ENCODE measurements around the gene ZNF385B. TPM values are rescaled to one million over a fixed set of nuclear protein-coding genes. Genes with fewer than 3 reads are reported as not detected.

The ZNF385B gene
- polyA plus RNA-seq, 1 donor from 2014 or later, result 0.31 TPM

DNA sequence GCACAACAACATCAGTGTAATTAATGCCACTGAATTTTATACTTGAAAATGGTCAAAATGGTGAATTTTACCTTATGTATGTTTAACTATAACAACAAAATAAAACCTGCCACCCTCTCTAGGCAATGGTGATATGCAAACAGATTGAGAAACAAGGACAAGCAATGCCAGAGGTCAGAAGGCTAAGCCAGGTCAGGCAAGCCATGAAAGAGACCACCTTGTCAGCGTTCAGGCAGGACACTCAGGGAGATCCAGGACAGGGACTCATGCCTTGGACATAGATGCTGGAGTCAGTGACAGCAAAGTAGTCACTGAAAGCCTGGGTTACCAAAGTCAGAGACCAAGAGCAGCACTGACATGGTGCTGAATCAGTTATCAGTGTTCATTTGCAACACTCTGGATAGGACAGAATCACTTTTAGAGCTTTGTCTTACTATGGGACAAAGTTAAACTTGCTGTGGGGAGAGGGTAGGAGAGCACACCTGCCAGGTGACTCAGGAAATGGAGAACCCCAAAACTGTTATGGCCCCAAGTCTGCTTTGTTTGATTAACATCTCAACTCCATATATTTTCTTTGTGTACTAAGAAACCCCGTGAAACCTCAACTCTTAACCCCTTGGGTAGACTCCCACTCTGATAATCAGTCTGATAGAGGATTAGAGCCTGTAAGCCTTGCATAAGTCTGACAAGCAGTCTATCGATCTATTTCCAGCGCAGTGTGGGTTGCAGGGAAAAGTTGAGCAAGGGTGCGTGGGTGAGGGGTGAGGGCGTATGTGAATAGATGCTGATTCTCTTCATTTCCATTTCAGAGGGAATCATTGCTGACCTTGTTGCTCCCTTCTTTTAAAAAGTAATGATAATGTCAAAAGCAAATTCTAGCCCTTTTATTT is 48.7 kb upstream of the ZNF385B start:
- Histone ChIP-seq H3K36me3 (ENCODE audit: insufficient read depth, low read length) (no peaks in the 10 kb centered on the region), H3F3A (ENCODE audit: insufficient read depth, low read length, poor library complexity, severe bottlenecking) (no peaks in the 10 kb centered on the region), H3K4me3 (ENCODE audit: low read length) (no peak overlapping the region), H2AFZ (ENCODE audit: low read depth, low read length) (no peak overlapping the region), H3K9ac (ENCODE audit: low read length) (no peak overlapping the region), H4K20me1 (ENCODE audit: insufficient read depth) (no peaks in the 10 kb centered on the region), H3K9me2 (ENCODE audit: insufficient read depth, low read length) (no peaks in the 10 kb centered on the region), H3K27me3 (ENCODE audit: insufficient read depth, low read depth, low read length) (no peaks in the 10 kb centered on the region), H3K9me3 (ENCODE audit: low read length) (no peaks in the 10 kb centered on the region), H3K4me2 (ENCODE audit: low read length) (no peak overlapping the region), H3K27ac (ENCODE audit: low read length) (no peak overlapping the region), H3K79me2 (replicated peaks; ENCODE audit: insufficient read depth, low read length) (no peaks in the 10 kb centered on the region)
- TF ChIP-seq MXI1 (conservative IDR thresholded peaks at IDR 0.05; ENCODE audit: poor library complexity, severe bottlenecking), result no peak

DNA sequence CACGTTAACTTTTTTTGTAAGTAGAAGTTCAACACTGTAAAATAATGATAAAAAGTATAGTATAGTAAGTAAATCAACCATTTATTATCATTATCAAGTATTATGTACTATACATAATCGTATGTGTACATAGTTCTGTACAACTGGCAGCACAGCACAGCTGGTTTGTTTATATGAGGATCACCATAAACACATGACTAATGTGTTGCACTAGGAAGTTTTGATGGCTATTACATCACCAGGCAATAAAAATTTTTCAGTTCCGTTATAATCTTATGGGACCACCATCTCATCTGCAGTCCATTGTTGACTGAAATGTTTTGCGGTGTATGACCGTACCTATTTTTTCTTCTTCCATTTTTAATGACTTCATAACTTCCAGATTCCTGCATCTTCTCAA is 39.2 kb upstream of the ZNF385B start:
- no peak overlapping the region for H2AFZ ChIP-seq (ENCODE audit: low read depth, low read length)
- H3K36me3 ChIP-seq (ENCODE audit: insufficient read depth, low read length), result no peaks in the 10 kb centered on the region
- no peak for TF ChIP-seq RAD21 (conservative IDR thresholded peaks at IDR 0.05)
- no peak for TF ChIP-seq TAF1 (IDR thresholded peaks at IDR 0.05; ENCODE audit: low read depth)
- TF ChIP-seq, protein P1, sequence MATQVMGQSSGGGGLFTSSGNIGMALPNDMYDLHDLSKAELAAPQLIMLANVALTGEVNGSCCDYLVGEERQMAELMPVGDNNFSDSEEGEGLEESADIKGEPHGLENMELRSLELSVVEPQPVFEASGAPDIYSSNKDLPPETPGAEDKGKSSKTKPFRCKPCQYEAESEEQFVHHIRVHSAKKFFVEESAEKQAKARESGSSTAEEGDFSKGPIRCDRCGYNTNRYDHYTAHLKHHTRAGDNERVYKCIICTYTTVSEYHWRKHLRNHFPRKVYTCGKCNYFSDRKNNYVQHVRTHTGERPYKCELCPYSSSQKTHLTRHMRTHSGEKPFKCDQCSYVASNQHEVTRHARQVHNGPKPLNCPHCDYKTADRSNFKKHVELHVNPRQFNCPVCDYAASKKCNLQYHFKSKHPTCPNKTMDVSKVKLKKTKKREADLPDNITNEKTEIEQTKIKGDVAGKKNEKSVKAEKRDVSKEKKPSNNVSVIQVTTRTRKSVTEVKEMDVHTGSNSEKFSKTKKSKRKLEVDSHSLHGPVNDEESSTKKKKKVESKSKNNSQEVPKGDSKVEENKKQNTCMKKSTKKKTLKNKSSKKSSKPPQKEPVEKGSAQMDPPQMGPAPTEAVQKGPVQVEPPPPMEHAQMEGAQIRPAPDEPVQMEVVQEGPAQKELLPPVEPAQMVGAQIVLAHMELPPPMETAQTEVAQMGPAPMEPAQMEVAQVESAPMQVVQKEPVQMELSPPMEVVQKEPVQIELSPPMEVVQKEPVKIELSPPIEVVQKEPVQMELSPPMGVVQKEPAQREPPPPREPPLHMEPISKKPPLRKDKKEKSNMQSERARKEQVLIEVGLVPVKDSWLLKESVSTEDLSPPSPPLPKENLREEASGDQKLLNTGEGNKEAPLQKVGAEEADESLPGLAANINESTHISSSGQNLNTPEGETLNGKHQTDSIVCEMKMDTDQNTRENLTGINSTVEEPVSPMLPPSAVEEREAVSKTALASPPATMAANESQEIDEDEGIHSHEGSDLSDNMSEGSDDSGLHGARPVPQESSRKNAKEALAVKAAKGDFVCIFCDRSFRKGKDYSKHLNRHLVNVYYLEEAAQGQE (IDR thresholded peaks at IDR 0.05; ENCODE audit: borderline replicate concordance), result no peak
- TF ChIP-seq EZH2 (IDR thresholded peaks at IDR 0.05; ENCODE audit: borderline replicate concordance, insufficient read depth, low read length, poor library complexity, severe bottlenecking), result no peak
- TF ChIP-seq MXI1 (conservative IDR thresholded peaks at IDR 0.05; ENCODE audit: poor library complexity, severe bottlenecking), result no peak
- no peak for TF ChIP-seq SMC3 (conservative IDR thresholded peaks at IDR 0.05; ENCODE audit: poor library complexity)
- TF ChIP-seq POLR2AphosphoS5 (IDR thresholded peaks at IDR 0.05), result no peak
- TF ChIP-seq, protein P2, sequence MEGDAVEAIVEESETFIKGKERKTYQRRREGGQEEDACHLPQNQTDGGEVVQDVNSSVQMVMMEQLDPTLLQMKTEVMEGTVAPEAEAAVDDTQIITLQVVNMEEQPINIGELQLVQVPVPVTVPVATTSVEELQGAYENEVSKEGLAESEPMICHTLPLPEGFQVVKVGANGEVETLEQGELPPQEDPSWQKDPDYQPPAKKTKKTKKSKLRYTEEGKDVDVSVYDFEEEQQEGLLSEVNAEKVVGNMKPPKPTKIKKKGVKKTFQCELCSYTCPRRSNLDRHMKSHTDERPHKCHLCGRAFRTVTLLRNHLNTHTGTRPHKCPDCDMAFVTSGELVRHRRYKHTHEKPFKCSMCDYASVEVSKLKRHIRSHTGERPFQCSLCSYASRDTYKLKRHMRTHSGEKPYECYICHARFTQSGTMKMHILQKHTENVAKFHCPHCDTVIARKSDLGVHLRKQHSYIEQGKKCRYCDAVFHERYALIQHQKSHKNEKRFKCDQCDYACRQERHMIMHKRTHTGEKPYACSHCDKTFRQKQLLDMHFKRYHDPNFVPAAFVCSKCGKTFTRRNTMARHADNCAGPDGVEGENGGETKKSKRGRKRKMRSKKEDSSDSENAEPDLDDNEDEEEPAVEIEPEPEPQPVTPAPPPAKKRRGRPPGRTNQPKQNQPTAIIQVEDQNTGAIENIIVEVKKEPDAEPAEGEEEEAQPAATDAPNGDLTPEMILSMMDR (IDR thresholded peaks at IDR 0.05; ENCODE audit: poor library complexity, severe bottlenecking), result no peak
- TF ChIP-seq EP300 (conservative IDR thresholded peaks at IDR 0.05; ENCODE audit: poor library complexity, severe bottlenecking), result no peak
- no peaks in the 10 kb centered on the region for H3K27me3 ChIP-seq (ENCODE audit: insufficient read depth, low read depth, low read length)
- peaks cover 7% of the 10 kb centered on the region for H3K9me3 ChIP-seq (ENCODE audit: low read length)
- no peak overlapping the region for H3K4me2 ChIP-seq (ENCODE audit: low read length)
- no peaks in the 10 kb centered on the region for H3F3A ChIP-seq (ENCODE audit: insufficient read depth, low read length, poor library complexity, severe bottlenecking)
- H3K9me2 ChIP-seq (ENCODE audit: insufficient read depth, low read length), result no peaks in the 10 kb centered on the region
- no peak overlapping the region for H3K9ac ChIP-seq (ENCODE audit: low read length)
- no peaks in the 10 kb centered on the region for H4K20me1 ChIP-seq (ENCODE audit: insufficient read depth)
- no peak overlapping the region for H3K27ac ChIP-seq (ENCODE audit: low read length)
- H3K4me3 ChIP-seq (ENCODE audit: low read length), result no peak overlapping the region
- H3K79me2 ChIP-seq (replicated peaks; ENCODE audit: insufficient read depth, low read length), result no peaks in the 10 kb centered on the region

Measured in neural cell (in vitro differentiated cells).